SKM-1 (cell line): ENCODE data around the gene THSD7A.

Experiments used
- DNase-seq: peaks from one replicate; lab custom pipeline; 2025; ENCODE audit not compliant: unreplicated experiment; lab: John Stamatoyannopoulos, UW

The THSD7A gene

GRCh38 chr7:11589251-11589650 lies 242.7 kb downstream of the THSD7A start:
- DNase-seq = no peak

- DNase-seq = no peak
These were observed 244.2 kb downstream of the THSD7A start for GRCh38 chr7:11587814-11588213.

GRCh38 chr7:11587048-11587447 lies 244.9 kb downstream of the THSD7A start:
- DNase-seq = no peak

- no peak for DNase-seq
These were observed 247.5 kb downstream of the THSD7A start for GRCh38 chr7:11584406-11585031.

GRCh38 chr7:11579141-11579540 lies 252.9 kb downstream of the THSD7A start:
- no peak for DNase-seq

- DNase-seq = no peak
These were observed 255.7 kb downstream of the THSD7A start for GRCh38 chr7:11576310-11576709.

- no peak for DNase-seq
These were observed 258.8 kb downstream of the THSD7A start for GRCh38 chr7:11573128-11573750.

- DNase-seq = no peak
These were observed 261.0 kb downstream of the THSD7A start for GRCh38 chr7:11570922-11571550.

- DNase-seq = no peak
These were observed 261.8 kb downstream of the THSD7A start for GRCh38 chr7:11570205-11570604.

GRCh38 chr7:11567571-11567970 lies 264.4 kb downstream of the THSD7A start:
- no peak for DNase-seq

GRCh38 chr7:11557627-11558026 lies 274.4 kb downstream of the THSD7A start:
- peak; percentile 90 for DNase-seq

GRCh38 chr7:11552676-11553296 lies 279.2 kb downstream of the THSD7A start:
- no peak for DNase-seq

- no peak for DNase-seq
These were observed 280.5 kb downstream of the THSD7A start for GRCh38 chr7:11551470-11551869.

- no peak for DNase-seq
These were observed 283.5 kb downstream of the THSD7A start for GRCh38 chr7:11548532-11548931.

GRCh38 chr7:11541330-11541729 lies 290.7 kb downstream of the THSD7A start:
- DNase-seq = no peak

GRCh38 chr7:11540271-11540761 lies 291.7 kb downstream of the THSD7A start:
- DNase-seq = no peak

- DNase-seq = peak; percentile 18
These were observed 292.1 kb downstream of the THSD7A start for GRCh38 chr7:11539853-11540252.

GRCh38 chr7:11538751-11539299 lies 293.2 kb downstream of the THSD7A start:
- no peak for DNase-seq

GRCh38 chr7:11533229-11533820 lies 298.7 kb downstream of the THSD7A start:
- no peak for DNase-seq

GRCh38 chr7:11529382-11529781 lies 302.6 kb downstream of the THSD7A start:
- DNase-seq = no peak

GRCh38 chr7:11527707-11528106 lies 304.3 kb downstream of the THSD7A start:
- no peak for DNase-seq
